Gastroesophageal sphincter (tissue), 4 donors: Measurements from ENCODE around the gene ZPLD1. TPM values are rescaled to one million over a fixed set of nuclear protein-coding genes. Genes with fewer than 3 reads are reported as not detected.

Experiments
- ATAC-seq: fragments of 150-250 bp; one replicate; pipeline ENCODE4 v1.9.1; 2016; ENCODE audit warnings: mild to moderate bottlenecking, moderate library complexity
- H3K27ac ChIP-seq, 4 donors: fragments of 200-600 bp; sonication (generic) in 3 of 4; 1 replicate in 3 of 4; 2 replicates in 1 of 4; pipeline ENCODE4 v1.5.1; 2016 to 2019
- H3K27me3 ChIP-seq: fragments of 200-600 bp; sonication (generic); one replicate; pipeline ENCODE4 v1.5.1; 2019
- H3K36me3 ChIP-seq, 2 donors: fragments of 200-600 bp; sonication (generic); one replicate each; pipeline ENCODE4 v1.5.1; 2019; ENCODE audit warnings: control low read depth in 1 of 2
- H3K4me1 ChIP-seq, 3 donors: fragments of 200-600 bp; sonication (generic); 1 replicate in 2 of 3; 2 replicates in 1 of 3; pipeline ENCODE4 v1.5.1; 2016 to 2019; ENCODE audit warnings: control low read depth in 2 of 3
- H3K4me3 ChIP-seq, 2 donors: fragments of 200-600 bp; sonication (generic); one replicate each; pipeline ENCODE4 v1.5.1; 2019; ENCODE audit warnings: mild to moderate bottlenecking in 1 of 2, moderate library complexity in 1 of 2
- H3K9me3 ChIP-seq, 3 donors: fragments of 200-600 bp; sonication (generic); one replicate each; pipeline ENCODE4 v1.5.1; 2017 to 2019; ENCODE audit warnings: control low read depth in 2 of 3
- EP300 ChIP-seq: sonication (generic); formaldehyde crosslinking; IDR thresholded peaks from one replicate; pipeline ENCODE4 v1.6.1; 2017; ENCODE audit warnings: antibody characterized with exemption, mild to moderate bottlenecking
- POLR2A ChIP-seq, 2 donors: fragments of 450-650 bp; IDR thresholded peaks; one replicate each; pipeline ENCODE4 v1.6.1; 2017; ENCODE audit warnings: antibody characterized with exemption in 2 of 2, mild to moderate bottlenecking in 2 of 2, moderate library complexity in 1 of 2
- POLR2AphosphoS5 ChIP-seq: sonication (generic); formaldehyde crosslinking; IDR thresholded peaks from one replicate; pipeline ENCODE4 v1.6.1; 2017; ENCODE audit warnings: antibody characterized with exemption
- WGBS, 2 donors: methylation state at CpG; one replicate each; pipeline ENCODE4 v1.1.5; 2018; ENCODE audit warnings: low coverage in 1 of 2; 5-methylcytosine and 5-hydroxymethylcytosine counted together
- total RNA-seq, 4 donors: library from RNA; depleted of rRNA; stranded (reverse); fragments of >200 nt; gene quantifications; one replicate each; pipeline ENCODE4 v1.1.0, GENCODE V29; 2016
- TF ChIP-seq, protein P1 (sequence below), 4 experiments: fragments of 200-600 bp in 2 of 4; fragments of 450-650 bp in 2 of 4; sonication (generic) in 1 of 4; IDR thresholded peaks; one replicate each; pipeline ENCODE4 v1.5.1; 2017 to 2019; ENCODE audit warnings: antibody characterized with exemption in 4 of 4, mild to moderate bottlenecking in 2 of 4, moderate library complexity in 2 of 4

The ZPLD1 gene
- total RNA-seq, 4 donors from 2014 or later: 0.15 to 0.47 (median 0.35) TPM; not detected in 1

DNA sequence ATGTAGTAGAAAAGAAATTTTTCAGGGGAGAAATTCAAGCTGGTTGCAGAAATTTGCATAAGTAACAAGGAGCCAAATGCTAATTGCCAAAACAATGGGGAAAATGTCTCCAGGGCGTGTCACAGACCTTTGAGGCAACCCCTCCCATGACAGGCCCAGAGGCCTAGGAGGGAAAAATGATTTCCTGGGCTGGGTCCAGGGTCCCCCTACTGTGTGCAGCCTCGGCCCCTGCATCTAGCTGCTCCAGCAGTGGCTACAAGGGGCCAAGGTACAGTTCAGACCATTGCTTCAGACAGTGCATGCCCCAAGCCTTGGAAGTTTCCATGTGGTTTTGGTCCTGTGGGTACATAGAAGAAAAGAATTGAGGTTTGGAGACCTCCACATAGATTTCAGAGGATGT, 70.7 kb downstream of the ZPLD1 start:
- Histone ChIP-seq H3K27ac (no peak overlapping the region), H3K9me3 (no peaks in the 10 kb centered on the region), H3K4me1 (no peaks in the 10 kb centered on the region), H3K4me3 (no peak overlapping the region), H3K36me3 (no peaks in the 10 kb centered on the region), H3K27me3 (no peaks in the 10 kb centered on the region)
- 53 to 83% methylated on average over 1 to 2 of the region's 2 CpGs for WGBS, 2 donors
- no peak for ATAC-seq
- TF ChIP-seq, protein P1, sequence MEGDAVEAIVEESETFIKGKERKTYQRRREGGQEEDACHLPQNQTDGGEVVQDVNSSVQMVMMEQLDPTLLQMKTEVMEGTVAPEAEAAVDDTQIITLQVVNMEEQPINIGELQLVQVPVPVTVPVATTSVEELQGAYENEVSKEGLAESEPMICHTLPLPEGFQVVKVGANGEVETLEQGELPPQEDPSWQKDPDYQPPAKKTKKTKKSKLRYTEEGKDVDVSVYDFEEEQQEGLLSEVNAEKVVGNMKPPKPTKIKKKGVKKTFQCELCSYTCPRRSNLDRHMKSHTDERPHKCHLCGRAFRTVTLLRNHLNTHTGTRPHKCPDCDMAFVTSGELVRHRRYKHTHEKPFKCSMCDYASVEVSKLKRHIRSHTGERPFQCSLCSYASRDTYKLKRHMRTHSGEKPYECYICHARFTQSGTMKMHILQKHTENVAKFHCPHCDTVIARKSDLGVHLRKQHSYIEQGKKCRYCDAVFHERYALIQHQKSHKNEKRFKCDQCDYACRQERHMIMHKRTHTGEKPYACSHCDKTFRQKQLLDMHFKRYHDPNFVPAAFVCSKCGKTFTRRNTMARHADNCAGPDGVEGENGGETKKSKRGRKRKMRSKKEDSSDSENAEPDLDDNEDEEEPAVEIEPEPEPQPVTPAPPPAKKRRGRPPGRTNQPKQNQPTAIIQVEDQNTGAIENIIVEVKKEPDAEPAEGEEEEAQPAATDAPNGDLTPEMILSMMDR (IDR thresholded peaks at IDR 0.05): no peak
- TF ChIP-seq POLR2AphosphoS5: no peak
- no peak for TF ChIP-seq POLR2A (IDR thresholded peaks at IDR 0.05)
- no peak for TF ChIP-seq EP300

DNA sequence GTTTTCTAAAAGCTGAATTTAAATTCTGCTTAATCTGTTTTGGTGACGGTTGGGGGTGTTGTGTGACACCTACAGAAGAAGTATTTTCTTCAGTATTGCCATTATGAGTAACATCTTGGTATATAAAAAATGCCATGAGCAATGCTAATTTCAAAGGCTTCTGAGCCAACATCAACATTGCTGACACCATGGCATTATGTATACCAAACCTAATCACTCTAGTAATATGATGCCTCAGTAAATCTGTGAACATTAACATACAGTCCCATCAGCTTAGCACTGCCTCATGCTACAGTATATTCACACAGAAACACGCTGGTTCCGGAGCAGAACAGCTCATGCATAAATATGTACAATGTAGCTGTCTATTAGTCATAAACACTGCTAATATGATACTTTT, 75.8 kb downstream of the ZPLD1 start:
- Histone ChIP-seq H3K27ac (no peak overlapping the region), H3K4me1 (no peaks in the 10 kb centered on the region), H3K27me3 (no peaks in the 10 kb centered on the region), H3K36me3 (no peaks in the 10 kb centered on the region), H3K9me3 (no peaks in the 10 kb centered on the region), H3K4me3 (no peak overlapping the region)
- no peak for ATAC-seq
- no peak for TF ChIP-seq POLR2AphosphoS5
- TF ChIP-seq EP300: no peak
- TF ChIP-seq, protein P1 (IDR thresholded peaks at IDR 0.05): no peak
- TF ChIP-seq POLR2A (IDR thresholded peaks at IDR 0.05): no peak
- 59 to 64% methylated on average over 3 of the region's 3 CpGs for WGBS, 2 donors

DNA sequence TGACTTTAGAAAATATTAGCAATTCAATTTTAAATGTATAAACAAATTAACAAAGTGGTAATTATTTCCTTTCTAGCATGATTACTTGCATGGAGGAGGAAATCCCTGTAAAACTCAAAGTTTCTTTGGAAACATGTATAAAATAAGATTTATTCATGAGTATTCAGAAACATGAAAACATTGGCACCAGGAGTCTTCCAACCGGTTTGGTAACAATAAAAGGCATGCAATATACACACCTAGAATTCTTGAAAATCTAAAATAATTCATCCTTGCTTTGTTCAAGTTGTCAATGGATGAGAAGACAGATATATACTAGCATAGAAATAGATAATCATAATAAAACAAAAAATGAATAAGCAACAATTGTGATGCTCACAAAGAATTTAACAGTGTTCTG, 76.4 kb downstream of the ZPLD1 start:
- H3K36me3 ChIP-seq: no peaks in the 10 kb centered on the region
- WGBS, 2 donors: 88 to 89% methylated on average over 1 of the region's 1 CpG
- H3K27me3 ChIP-seq: no peaks in the 10 kb centered on the region
- ATAC-seq: no peak
- no peak overlapping the region for H3K27ac ChIP-seq
- no peak overlapping the region for H3K4me3 ChIP-seq
- H3K9me3 ChIP-seq: no peaks in the 10 kb centered on the region
- TF ChIP-seq EP300 (no peak), POLR2A (IDR thresholded peaks at IDR 0.05) (no peak), POLR2AphosphoS5 (no peak)
- TF ChIP-seq, protein P1 (IDR thresholded peaks at IDR 0.05): no peak
- no peaks in the 10 kb centered on the region for H3K4me1 ChIP-seq

DNA sequence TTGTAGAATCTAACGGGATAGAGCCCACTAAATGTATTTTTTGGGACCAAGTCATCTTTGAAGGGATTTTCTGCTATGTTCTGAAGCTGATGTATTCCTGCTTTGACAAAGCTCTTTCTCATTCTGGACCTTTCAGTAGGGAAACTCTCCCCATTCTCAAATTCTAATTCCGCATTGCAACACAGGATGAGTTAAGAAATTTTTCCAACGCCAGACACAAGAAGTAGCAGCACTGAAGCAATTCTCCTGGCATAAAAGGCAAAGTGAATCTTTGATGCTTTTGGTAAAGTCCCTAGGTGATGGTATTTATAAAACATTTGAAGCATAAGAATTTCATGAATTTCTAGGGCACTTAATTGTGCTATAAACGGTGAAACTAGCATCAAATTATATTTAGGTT, 76.8 kb downstream of the ZPLD1 start:
- TF ChIP-seq POLR2AphosphoS5 (no peak), POLR2A (IDR thresholded peaks at IDR 0.05) (no peak), EP300 (no peak)
- TF ChIP-seq, protein P1 (IDR thresholded peaks at IDR 0.05): no peak
- Histone ChIP-seq H3K4me3 (no peak overlapping the region), H3K9me3 (no peaks in the 10 kb centered on the region), H3K36me3 (no peaks in the 10 kb centered on the region), H3K27me3 (no peaks in the 10 kb centered on the region), H3K4me1 (no peaks in the 10 kb centered on the region), H3K27ac (no peak overlapping the region)
- no peak for ATAC-seq
- 87 to 89% methylated on average over 4 of the region's 4 CpGs for WGBS, 2 donors

DNA sequence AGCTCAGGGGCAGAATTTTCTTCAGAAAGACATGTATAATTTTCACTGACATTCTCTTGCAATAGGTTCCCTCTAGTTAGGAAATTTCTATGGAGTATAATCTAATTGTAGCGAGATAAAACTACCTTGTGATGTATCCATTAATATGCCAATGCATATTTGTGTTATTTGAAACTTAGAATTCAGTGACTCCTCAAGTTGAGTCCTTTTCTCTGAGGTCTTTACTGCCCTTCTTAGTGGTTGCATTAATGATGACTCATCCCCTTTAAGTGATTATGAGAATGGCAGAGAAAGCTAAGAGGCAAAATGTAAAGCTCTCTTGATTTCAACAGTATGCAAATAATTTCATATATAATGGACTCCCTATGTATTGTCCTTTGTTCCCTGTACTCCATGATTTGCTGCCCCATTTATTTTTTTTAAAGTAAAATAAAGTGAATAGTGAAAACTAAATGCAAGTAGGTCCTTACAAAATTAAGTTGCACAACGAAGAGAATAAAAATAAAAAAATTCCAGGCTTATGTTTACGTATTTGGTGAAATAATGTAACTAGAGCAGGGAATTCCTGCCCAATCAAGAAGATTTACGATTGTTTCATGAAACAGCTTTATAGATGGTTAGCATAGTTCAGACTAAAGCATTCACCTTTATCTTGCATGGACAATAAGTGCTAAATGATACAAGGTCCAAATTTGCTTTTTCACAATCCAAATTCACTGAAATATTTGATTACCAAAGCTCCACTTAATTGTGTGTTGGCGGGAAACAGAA, 78.1 kb downstream of the ZPLD1 start:
- no peak overlapping the region for H3K4me3 ChIP-seq
- H3K4me1 ChIP-seq: no peaks in the 10 kb centered on the region
- H3K36me3 ChIP-seq: no peaks in the 10 kb centered on the region
- 58 to 76% methylated on average over 5 of the region's 5 CpGs for WGBS, 2 donors
- H3K27ac ChIP-seq: no peak overlapping the region
- TF ChIP-seq EP300 (no peak), POLR2A (IDR thresholded peaks at IDR 0.05) (no peak), POLR2AphosphoS5 (no peak)
- TF ChIP-seq, protein P1 (IDR thresholded peaks at IDR 0.05): no peak
- no peaks in the 10 kb centered on the region for H3K27me3 ChIP-seq
- no peak for ATAC-seq
- H3K9me3 ChIP-seq: no peaks in the 10 kb centered on the region
